ENCODE results near the gene POMP.

Gene POMP, protein sequence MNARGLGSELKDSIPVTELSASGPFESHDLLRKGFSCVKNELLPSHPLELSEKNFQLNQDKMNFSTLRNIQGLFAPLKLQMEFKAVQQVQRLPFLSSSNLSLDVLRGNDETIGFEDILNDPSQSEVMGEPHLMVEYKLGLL

DNA sequence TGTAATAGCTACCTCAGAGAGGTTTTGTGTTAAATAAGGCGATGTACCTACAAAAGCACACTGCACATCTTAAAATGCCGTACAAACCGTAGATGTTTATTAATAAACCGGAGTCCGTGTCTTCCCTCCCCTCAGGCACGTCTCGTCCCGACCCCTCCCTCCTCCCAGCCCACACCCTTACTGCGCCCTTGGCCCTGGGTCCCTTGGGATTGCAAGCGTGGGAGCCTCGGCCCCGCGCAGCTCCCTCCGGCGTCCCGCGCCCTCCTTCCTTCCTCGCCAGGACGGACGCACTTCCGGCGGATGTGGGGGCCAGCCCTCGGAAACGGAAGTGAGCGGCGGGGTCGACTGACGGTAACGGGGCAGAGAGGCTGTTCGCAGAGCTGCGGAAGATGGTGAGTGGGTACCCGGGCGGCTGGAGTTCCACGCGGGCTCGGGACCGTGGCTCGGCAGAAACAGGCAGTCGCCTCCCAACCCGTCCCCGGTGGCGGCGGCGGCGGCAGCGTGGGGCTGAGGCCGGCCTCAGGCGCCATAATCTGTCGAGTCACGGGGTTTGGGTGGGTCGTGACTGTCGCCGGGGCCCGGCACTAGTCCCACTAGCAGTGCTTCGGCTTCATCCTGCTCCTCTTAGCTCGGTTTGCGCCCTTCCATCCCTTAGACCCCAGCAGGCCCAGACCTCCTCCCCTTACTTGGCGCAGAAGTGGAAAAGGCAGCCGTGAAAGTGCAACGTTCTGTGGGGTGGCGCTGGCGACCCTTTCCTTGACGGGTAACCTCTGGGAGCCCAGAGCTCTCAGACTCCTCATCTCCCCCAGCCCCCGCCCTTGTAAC lies at the start of gene POMP:
POMP (plus strand) TSS at position 335 of the 825 bp plus-strand sequence; CDS start at position 390, 55 bp downstream.
- peak; percentile 91 for DNase-seq

DNA sequence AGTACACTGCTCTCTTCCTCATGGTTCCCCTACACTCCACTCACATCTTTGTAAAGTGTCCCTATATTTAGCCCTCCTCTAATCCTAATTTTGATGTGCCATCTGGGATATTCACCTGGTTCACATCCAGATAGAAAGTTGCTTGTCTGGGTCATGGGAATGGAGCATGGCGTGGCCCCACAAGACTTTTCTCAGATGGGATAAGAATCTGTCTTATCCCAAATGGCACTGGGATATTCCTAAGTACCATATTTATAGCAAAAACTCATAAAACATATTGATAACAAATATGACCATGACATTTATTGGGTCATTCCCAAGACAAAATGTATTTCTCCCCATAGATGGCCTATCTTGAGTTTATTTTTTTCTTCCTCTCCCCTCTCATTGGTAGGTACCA lies 49.5 kb upstream of the POMP start:
- no peak for DNase-seq

DNA sequence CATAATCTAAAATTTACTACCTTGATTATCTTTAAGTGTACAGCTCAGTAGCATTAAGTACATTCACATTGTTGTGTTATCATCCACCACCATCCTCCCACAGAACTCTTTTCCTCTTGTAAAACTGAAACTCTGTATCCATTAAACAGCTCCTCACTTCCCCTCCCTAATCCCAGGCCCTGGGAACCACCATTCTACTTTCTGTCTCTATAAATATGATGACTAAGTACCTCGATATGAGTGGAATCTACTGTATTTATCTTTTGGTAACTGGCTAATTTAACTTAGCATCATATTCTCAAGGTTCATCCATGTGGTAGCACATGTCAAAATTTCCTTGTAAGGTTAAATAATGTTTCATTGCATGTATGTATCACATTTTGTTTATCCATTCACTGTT lies 49.0 kb upstream of the POMP start:
- DNase-seq, result no peak

DNA sequence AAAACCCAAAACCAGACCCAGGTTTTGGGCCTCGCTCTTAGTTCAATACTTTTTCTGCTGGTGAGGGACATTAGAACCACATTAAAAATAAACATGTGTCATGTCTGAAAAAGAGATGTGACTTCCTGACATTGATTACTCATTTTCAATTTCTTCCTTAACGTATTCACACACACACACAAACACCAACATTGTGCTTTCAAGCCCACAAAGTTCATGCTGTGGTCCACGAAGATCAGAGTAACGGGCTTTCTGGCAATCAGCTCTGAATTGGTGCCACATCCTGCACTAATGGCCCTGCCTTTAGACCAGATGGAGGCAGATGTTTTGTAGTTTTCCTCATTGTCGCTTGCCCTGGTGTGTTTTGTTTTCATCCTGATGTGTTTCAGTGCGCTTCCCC lies 47.9 kb upstream of the POMP start:
- no peak for DNase-seq

DNA sequence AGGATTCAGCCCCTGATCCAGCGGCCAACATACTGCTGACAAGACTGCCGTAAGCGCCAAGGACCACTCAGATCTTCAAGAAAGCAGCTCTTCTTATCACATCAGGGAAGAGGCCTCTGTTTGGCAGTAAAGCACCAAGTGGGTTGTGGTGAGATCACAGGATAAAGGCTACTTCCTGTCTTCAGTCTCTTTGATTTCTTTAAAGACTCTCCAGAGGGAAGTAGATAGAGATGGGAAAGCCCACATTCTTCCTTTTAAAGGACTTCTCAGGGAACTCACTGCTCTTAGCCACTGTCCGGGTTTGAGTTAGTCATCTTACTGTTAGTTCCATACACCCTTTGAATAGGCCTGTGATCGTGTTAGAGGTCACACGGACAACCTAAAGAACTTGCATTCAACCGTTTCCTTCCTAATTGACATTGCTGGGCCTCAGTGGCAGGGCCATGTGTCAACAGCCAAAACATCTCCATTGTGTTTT lies 47.2 kb upstream of the POMP start:
- no peak for DNase-seq

DNA sequence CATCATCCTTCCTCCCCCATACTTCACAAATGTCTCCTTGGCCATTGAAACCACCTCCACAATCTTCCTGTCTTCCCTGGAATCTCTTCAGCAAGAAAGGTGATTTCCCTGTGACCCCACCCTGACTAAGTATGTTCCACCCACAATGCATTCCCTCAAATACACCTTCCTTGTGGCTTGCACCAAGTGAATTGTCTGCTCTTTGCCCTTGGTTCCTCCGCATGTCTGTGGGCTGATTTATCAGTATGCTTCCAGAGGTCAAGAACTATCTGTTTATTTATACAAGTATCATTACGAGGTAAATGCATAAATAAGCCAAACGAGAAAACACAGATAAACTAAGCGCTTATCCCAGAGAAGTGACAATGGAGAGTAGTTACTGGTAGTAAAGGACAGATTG lies 45.4 kb upstream of the POMP start:
- DNase-seq, result no peak

DNA sequence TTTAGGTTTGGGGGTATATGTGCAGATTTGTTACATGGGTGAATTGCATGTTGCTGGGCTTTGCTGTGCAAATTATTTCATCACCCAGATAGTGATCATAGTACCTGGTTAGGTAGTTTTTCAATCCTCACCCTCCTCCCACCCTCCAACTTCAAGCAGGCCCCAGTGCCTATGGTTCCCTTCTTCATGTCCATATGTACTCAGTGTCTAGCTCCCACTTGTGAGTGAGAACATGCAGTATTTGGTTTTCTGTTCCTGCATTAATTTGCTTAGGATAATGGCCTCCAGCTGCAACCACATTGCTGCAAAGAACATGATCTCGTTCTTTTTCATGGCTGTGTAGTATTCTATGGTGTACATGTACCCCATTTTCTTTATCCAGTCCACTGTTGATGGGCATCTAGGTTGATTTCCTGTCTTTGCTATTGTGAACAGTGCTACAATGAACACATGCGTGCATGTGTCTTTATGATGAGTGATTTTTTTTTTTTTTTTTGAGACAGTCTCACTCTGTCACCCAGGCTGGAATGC lies 42.9 kb upstream of the POMP start:
- no peak for DNase-seq

DNA sequence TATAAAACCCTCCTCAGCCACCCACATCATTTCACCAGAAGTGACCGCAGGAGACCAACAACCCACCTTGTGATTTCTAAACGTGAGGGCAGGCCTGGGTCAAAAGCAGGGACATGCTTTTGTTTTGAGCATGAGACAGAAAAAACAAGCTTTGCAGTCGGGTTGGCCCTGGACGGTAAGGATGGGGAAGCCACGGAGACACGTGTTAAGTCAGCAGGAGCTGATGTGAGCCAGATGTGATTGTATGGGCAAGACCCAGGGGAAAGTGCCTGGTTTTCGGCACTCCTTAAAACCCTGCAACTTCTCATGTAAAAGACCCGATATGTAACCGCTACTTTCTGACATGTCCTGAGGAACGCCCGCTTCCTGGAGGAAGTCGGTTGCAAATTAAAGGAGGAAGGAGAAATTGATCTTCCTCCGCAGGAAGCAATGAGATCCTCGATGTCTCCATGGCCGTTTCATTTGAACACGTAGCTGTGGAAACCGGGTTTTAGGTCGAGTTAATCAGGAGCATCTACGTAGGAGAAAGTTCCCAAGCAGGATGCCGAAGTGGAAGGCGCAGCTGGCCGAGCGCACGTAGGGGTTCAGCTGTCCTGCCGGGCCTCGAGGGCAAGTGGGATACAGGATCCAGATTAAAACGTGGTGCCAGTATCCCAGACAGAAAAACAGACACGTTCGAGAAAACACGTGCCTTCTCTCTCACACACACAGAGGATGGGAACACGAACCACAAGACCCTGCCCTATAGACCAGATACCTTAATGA lies 40.5 kb upstream of the POMP start:
- no peak for DNase-seq

DNA sequence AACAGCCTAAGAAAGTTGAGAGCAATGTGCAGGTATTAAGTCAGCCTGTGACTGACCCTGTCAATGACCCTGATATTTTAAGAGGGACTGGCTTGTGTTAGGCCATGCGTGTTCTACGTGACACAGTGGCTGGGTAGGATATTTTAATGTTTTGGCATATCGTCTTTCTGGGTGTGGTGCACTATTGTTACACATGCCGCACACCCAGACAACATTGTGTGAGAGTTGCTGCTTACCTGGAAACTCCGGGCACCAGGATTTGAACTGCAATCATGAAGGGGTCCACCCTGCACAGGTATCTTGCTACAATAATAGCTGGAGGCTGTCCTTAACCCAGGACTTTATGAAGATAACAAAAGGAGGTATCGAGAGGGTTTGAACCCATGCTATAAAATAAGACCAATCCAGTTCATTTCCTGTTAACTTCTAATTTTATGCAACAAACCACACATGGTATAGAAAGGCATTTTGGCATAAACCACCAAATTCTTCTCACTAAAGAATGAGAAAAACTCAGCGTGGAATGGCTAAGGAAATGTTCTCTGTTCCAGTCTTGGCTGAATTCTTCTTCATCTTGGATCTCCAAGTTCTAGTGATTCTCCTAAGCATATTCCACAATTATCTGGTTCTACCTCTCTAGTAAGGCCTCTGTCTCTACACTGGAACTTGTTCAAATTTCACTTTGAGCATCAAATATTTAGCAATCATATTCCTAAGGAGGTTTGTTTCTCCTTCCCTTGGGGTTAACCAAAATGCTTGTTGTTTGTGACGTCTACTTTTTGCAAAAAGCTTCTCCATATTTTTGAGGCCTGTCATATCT lies 38.7 kb upstream of the POMP start:
- no peak for DNase-seq

DNA sequence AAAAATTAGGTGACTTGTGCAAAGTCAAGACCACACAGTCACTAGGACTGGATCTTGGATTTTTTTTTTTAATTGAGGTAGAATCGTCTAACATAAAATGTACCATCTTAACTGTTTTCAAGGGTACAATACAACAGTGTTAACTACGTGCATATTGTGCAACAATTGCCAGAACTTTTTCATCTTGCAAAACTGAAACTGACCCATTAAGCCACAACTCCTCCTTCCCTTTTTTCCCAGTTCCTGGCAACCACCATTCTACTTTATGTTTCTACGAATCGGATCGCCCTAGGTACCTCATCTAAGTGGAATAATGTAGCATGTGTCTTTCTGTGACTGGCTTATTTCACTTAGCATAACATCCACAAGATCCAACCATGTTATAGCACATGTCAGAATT lies 37.5 kb upstream of the POMP start:
- DNase-seq, result no peak

DNA sequence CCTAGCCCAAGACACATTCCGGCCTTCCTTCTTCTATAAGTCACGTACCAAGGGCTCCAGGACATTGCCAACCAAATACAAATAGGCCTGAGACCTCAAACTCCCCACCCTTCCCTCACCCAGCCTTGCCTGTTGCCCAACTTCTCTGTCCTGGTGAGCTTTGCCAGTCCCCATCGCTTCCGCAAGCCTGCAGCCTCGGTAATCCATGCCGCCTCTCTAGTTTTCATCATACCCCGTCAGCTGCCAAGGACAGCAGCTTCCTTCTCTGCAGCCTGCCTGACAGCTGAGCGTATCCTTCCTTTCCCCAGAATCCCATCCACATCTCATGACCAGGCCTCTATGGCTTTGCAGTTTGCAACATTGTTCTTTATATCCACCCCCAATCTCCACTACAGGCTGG lies 36.6 kb upstream of the POMP start:
- DNase-seq, result no peak

DNA sequence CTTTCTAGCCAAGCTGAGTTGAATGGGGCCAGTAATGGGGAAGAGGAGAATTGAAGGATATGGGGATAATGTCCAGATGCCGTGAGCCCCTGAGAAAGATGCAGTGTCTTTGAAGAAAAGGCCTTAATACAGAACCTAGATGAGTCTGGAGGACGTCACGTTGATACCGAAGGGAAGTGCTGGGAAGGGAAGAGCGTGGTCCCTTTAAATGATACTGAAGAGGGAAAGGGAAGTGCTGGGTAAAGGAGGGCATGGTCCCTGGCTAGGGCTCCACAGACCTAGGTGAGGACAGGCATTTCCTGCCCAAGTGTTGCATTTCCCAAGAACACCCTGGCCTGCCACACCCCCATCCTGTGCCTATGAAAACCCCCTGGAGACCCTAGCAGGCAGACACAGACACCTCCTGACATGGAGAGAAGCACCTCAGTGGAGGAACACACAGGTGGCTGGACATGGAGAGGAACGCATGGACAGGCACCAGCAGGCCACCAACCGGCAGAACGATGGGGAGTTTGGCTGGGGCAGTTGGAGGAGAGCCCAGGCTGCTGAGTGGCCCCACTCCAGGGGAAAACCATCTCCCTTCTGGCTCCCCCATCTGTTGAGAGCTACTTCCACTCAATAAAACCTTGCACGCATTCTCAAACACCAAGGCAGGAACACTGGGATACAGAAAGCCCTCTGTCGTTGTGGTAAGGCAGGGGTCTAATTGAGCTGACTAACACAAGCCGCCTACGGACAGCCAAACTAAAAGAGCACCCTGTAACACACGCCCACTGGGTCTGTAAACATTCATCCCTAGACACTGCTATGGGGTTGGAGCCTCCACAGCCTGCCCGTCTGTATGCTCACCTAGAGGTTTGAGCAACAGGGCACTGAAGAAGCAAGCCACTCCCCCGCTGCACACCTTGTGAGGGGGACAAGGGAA lies 34.9 kb upstream of the POMP start:
- no peak for DNase-seq

DNA sequence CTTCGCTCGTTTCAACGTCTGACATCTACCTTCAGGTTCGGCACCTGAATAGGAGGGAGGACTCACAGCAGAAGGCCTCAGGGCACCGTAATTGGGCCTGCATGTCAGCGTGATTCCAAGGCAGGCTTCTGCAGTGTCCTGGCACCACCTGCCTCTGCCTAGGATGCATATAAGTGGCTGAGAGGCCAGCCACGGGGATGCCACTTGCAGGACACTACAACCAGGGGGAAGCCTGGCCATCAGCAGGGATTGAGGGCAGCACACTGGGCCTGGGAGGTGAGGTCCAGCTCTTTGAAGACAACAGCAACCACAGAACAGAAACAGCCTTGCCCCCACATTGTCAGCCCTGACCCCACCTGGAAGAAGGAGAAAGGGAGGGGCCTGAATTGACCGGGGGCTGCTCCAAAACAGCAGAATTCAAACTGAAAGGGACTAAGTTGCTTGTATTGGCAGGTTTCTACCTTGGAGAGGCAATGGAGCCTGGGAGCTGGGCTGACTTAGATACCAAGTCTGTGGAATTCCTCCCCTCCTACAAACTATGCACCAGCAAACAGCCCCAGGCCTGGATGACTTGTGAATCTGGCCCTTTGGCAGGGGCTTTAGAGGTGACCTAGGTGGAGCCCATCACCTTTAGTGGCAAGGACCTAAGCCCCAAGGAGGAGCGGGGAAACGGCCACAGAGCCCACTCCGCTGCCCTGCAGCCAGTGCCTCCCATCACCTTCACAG lies 34.1 kb upstream of the POMP start:
- DNase-seq, result no peak

DNA sequence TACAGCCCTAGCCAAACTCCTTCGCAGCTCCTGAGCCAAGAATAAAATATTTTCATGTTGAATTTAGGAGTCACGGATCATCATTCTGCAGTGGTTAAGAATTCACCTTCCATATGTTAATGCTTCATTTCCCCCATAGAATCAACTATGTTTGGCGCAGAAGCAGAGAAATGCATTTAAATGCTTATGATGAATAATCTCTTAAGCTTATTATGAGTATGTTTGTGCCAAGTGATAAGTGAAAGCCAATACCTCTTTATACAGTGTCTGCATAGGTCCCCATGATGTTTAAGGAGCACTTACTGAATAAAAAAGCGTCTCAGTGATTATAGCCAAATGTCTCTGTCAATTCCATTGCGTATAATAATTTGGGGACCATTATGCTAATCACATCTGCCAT lies 32.7 kb upstream of the POMP start:
- no peak for DNase-seq

DNA sequence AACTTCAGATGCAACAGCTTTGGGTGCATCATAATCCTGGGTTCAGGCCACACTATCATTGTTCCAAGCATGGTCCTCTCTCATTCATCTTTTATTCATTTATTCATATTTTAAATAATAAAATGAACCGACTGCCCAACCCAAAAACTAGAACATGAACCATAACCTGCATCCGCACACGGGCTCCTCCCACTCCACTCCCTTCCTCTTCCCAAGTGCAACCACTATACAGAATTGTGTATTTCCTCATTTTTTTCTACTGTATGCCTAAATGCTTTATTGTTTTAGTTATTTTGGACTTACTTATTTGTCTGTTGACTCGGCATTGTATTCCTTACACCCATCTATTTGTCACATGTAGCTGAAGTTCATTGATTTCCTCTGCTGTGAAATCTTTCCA lies 30.7 kb upstream of the POMP start:
- DNase-seq, result no peak

DNA sequence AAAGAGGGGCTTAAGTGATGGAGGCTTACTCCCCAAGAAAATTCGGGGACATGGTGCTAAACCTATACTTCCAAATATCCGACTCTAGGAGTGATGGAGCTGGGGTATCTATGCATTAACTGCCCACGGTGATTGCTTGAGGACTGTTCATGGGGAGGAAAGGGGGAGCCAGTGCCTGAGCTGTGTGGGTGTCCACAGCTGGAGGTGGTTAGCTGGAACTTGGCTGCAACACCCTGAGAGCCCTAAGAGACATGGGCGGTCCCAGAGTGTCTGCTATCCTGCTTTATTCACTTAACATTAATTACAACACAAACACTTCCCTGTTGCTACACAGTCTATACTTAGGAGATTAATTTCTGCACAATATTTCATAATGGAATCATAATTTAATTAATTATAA lies 28.1 kb upstream of the POMP start:
- no peak for DNase-seq

DNA sequence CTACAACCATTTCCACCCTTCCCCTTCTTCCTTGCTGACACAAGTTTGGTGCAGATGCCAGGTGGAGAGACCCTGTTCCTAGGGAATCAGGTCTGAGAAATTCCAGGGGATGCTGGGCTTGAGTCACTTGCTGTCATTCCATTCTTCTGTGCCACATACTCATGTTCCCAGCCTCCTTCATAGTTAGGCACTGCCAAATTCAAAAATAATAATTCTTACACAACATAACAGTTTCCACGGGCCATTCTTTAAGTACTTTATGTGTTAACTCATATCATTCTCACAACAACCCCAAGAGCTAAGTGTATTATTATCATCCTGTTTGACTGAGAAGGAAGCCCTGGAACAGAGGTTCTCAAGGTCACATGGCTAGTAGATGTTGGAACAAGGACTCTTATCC lies 27.1 kb upstream of the POMP start:
- no peak for DNase-seq

DNA sequence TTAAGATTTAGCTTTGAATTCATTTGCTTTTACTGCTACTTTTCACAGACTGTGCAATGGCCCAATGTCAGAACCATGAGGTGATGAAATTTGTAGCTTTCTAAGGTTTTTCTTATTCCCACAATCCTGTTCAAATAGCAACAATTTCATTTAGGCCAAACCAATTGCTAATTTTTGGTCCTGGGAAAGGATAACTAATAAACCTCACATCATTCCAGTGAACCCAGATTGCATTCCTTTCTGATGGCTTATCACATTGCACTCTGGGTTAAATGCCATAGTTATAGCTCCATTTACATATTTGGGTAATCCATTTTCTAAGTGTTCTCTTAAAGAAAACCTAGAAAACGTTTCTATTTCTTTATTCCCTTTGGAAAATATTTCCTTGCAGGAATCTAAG lies 22.9 kb upstream of the POMP start:
- DNase-seq, result no peak

DNA sequence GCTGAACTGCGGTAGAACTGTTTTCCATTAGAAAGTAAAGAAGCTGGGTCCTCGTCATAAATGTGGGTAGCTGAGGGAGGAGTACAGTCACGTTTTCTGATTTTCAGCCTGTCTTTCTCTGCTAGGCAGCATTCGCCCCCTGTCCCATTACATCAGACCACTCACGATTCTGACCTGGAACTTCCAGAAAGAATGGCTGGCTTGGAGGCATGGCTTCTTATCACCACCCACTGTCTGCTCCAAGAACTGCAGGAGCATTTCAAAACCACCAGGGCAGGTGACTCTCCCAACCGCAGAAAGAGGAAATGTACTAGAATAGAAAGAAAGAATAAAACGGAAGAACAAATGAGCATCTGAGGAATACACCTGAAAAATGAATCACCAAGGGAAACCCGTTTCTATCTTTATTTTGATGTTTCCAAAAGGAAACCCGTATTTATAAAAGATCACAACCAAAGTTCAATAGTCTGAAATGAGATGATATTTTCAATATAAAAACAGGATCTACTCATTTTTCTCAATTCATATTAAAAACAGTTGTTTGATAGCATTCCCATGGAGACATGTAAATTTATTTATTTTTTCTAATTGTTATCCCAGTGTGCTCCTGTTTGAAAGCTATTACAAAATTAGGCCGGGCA lies 22.1 kb upstream of the POMP start:
- DNase-seq, result no peak

DNA sequence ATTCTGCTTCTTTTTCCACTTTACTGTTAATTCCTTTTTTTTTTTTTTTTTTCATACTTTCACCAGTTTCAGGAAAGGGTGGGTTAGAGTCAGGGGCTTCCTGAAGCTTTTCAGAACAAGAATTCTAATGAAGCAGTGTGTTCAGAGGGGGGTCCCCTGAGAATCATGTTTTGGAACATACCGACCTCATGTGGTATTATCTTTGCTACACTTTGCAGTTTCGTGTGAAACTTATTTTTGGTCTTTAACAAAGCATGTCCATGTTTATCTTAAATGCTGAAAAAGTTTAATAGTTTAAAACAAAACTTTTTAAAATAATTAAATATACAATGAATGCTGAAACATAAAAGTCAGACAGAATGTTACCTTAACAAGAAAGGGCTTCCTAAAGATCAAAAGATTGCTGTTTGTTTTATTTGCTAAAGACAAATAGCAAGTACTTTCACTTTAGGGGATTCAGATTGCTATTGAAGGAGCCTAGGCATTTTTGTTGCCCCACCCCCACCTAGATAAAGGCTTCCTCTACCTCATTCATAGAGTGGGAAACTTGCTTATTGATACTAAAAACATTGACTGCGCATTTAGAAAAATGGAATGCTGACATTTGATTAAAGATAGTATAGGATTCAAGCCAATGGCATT lies 21.1 kb upstream of the POMP start:
- DNase-seq, result no peak
